ENCODE results near the gene CRY2. TPM values are rescaled to one million over a fixed set of nuclear protein-coding genes. Genes with fewer than 3 reads are reported as not detected.
A peak's percentile ranks its signal among the peaks of the same experiment; 100 is the strongest.
"Not testable (repeated sequence)": the region's sequence is repeated elsewhere in the genome, so short reads cannot be mapped to it uniquely, and the experiment has no call there.

The CRY2 gene
- total RNA-seq, 3 donors from 2014 or later: 26.0 to 52.0 (median 28.8) TPM

- Histone ChIP-seq H3K4me3 (no peak overlapping the region), H3K4me1 (ENCODE audit: low read depth) (peaks cover 8% of the 10 kb centered on the region), H3K9me3 (no peaks in the 10 kb centered on the region), H3K36me3 (ENCODE audit: low read depth) (no peaks in the 10 kb centered on the region)
- DNase-seq: no peak
- intact Hi-C loops (cut with DNase I, micrococcal nuclease): no loop called here
- ATAC-seq: no peak
- TF ChIP-seq CTCF (IDR thresholded peaks at IDR 0.05): no peak
Observed at GRCh38 chr11:45902452-45903380, 55.4 kb downstream of the CRY2 start.

- no peak for DNase-seq
- no peaks in the 10 kb centered on the region for H3K36me3 ChIP-seq (ENCODE audit: low read depth)
- peak; percentile 31 for ATAC-seq
Observed at GRCh38 chr11:45904309-45904915, 57.1 kb downstream of the CRY2 start.

GRCh38 chr11:45905095-45905494 is 57.8 kb downstream of the CRY2 start:
- ATAC-seq: no peak
- no peak for TF ChIP-seq CTCF (IDR thresholded peaks at IDR 0.05)
- Histone ChIP-seq H3K4me1 (ENCODE audit: low read depth) (peaks cover 2% of the 10 kb centered on the region), H3K9me3 (no peaks in the 10 kb centered on the region), H3K4me3 (no peak overlapping the region), H3K36me3 (ENCODE audit: low read depth) (no peaks in the 10 kb centered on the region)
- DNase-seq: no peak
- intact Hi-C loops (cut with DNase I, micrococcal nuclease): no loop called here

More at GRCh38 chr11:45904309-45904915, 57.1 kb downstream of the CRY2 start:
- Histone ChIP-seq H3K4me1 (ENCODE audit: low read depth) (peaks cover 4% of the 10 kb centered on the region), H3K9me3 (no peaks in the 10 kb centered on the region), H3K4me3 (no peak overlapping the region)
- no peak for TF ChIP-seq CTCF (IDR thresholded peaks at IDR 0.05)
- intact Hi-C loops (cut with DNase I, micrococcal nuclease): no loop called here

- H3K9me3 ChIP-seq; H3K4me3 ChIP-seq; H3K36me3 ChIP-seq (ENCODE audit: low read depth); DNase-seq; H3K4me1 ChIP-seq (ENCODE audit: low read depth); intact Hi-C loops (cut with DNase I, micrococcal nuclease): not testable (repeated sequence)
- ATAC-seq: peak; percentile 32
Observed at GRCh38 chr11:45905576-45905975, 58.3 kb downstream of the CRY2 start.

- no peaks in the 10 kb centered on the region for H3K9me3 ChIP-seq
- ATAC-seq (peak; percentile 78), DNase-seq (peak in 1 of 3 donors; percentile 58)
- no peak overlapping the region for H3K4me3 ChIP-seq
- TF ChIP-seq CTCF (IDR thresholded peaks at IDR 0.05): no peak
- intact Hi-C loops (cut with DNase I, micrococcal nuclease): no loop called here
- H3K4me1 ChIP-seq (ENCODE audit: low read depth): no peaks in the 10 kb centered on the region
- H3K36me3 ChIP-seq (ENCODE audit: low read depth): peaks cover 4% of the 10 kb centered on the region
Observed at GRCh38 chr11:45906096-45906682, 58.9 kb downstream of the CRY2 start.

All from mucosa of descending colon (tissue), 3 donors.